K562 (cell line): ENCODE data around the gene XPNPEP1. TPM values are rescaled to one million over a fixed set of nuclear protein-coding genes. Genes with fewer than 3 reads are reported as not detected.

ENCODE experiments used
- ATAC-seq: fragments of 200-7000 bp; cut with Tn5 transposase; 3 replicates; pipeline ENCODE4 v1.9.1; 2020; ENCODE audit warnings: moderate library complexity
- BruUV-seq: library from RNA; stranded (reverse); fragments of 400-500 nt; replicated peaks from 2 replicates; lab custom pipeline; 2021; lab: Mats Ljungman, UMichigan
- CTCF ChIA-PET: fragments of 300-600 bp; formaldehyde crosslinking; extraction: SDS; loops from one replicate; lab custom pipeline; 2021; ENCODE audit warnings: low intra/inter-chr PET ratio; lab: Yijun Ruan, JAX
- POLR2A ChIA-PET: fragments of 300-600, 350-650 bp; sonication (Branson Sonifier 250); formaldehyde crosslinking; extraction: SDS; loops from one replicate; lab custom pipeline; 2021; ENCODE audit warnings: antibody characterized with exemption, inconsistent platforms; lab: Yijun Ruan, JAX
- DNase-seq, 4 experiments: peaks; one replicate each; pipeline versions ENCODE4 v3.0.0 to v3.0.0-alpha.2; 2011 to 2018; ENCODE audit warnings: low spot score in 3 of 4, mixed read lengths in 3 of 4; ENCODE audit errors: extremely low read depth in 1 of 4
- FAIRE-seq: peaks from 2 replicates; lab custom pipeline; 2011; peaks lifted over from hg19 to GRCh38; lab: Jason Lieb, UNC
- H2AFZ ChIP-seq: 2 replicates; pipeline ENCODE4 v1.6.0; 2011; ENCODE audit warnings: low read depth, low read length, control low read depth, inconsistent platforms
- H3K27ac ChIP-seq: fragments of 200-600 bp; 3 replicates; pipeline ENCODE4 v1.8.0; 2011; ENCODE audit warnings: low read depth, mild to moderate bottlenecking, control low read depth, inconsistent platforms, low read length, moderate library complexity, mixed read lengths; ENCODE audit errors: extremely low read depth
- H3K27me3 ChIP-seq, 2 experiments: fragments of 300-600 bp in 1 of 2; 2 replicates in 1 of 2; 3 replicates in 1 of 2; pipeline versions ENCODE4 v1.6.0 to v1.8.0; 2011; ENCODE audit warnings: inconsistent platforms in 2 of 2, low read length in 2 of 2, mild to moderate bottlenecking in 1 of 2, mixed read lengths in 1 of 2, moderate library complexity in 1 of 2; ENCODE audit not compliant: control insufficient read depth in 2 of 2, insufficient read depth in 2 of 2
- H3K36me3 ChIP-seq: fragments of 300-600 bp; 3 replicates; pipeline ENCODE4 v1.8.0; 2011; ENCODE audit warnings: mild to moderate bottlenecking, low read length, inconsistent platforms; ENCODE audit not compliant: control insufficient read depth, insufficient read depth
- H3K4me1 ChIP-seq, 2 experiments: fragments of 200-600 bp in 1 of 2; replicated peaks in 1 of 2; 2 replicates in 1 of 2; 3 replicates in 1 of 2; pipeline versions ENCODE4 v1.5.1 to v1.8.0; 2011; ENCODE audit warnings: inconsistent platforms in 2 of 2, low read length in 2 of 2, mild to moderate bottlenecking in 1 of 2, mixed read lengths in 1 of 2, moderate library complexity in 1 of 2; ENCODE audit not compliant: control insufficient read depth in 2 of 2, insufficient read depth in 2 of 2
- H3K4me2 ChIP-seq: 2 replicates; pipeline ENCODE4 v1.6.1; 2011; ENCODE audit warnings: low read length, control low read depth, inconsistent platforms, mixed read lengths; ENCODE audit not compliant: insufficient read depth
- H3K4me3 ChIP-seq: fragments of 200-600 bp; sonication (generic), shearing (Covaris generic); 2 replicates; pipeline ENCODE4 v1.5.1; 2016; ENCODE audit warnings: control low read depth, inconsistent platforms
- H3K79me2 ChIP-seq: fragments of 200-600 bp; 3 replicates; pipeline ENCODE4 v1.8.0; 2011; ENCODE audit warnings: low read length, inconsistent platforms; ENCODE audit not compliant: control insufficient read depth, insufficient read depth
- H3K9ac ChIP-seq, 2 experiments: 2 replicates each; pipeline versions ENCODE4 v1.6.0 to v1.6.1; 2011; ENCODE audit warnings: low read depth in 2 of 2, low read length in 2 of 2, control low read depth in 1 of 2, inconsistent platforms in 1 of 2, mild to moderate bottlenecking in 1 of 2, mixed read lengths in 1 of 2; ENCODE audit not compliant: insufficient read depth in 1 of 2
- H3K9me1 ChIP-seq: one replicate; pipeline ENCODE4 v1.6.0; 2011; ENCODE audit warnings: inconsistent platforms, mild to moderate bottlenecking, low read length, moderate library complexity; ENCODE audit not compliant: control insufficient read depth, insufficient read depth
- H3K9me3 ChIP-seq: replicated peaks from 2 replicates; pipeline ENCODE4 v1.5.1; 2011; ENCODE audit warnings: low read depth, low read length, inconsistent platforms; ENCODE audit not compliant: control insufficient read depth, insufficient read depth
- H4K20me1 ChIP-seq: replicated peaks from 2 replicates; pipeline ENCODE4 v1.6.1; 2011; ENCODE audit warnings: low read length, inconsistent platforms, mixed read lengths; ENCODE audit not compliant: control insufficient read depth, insufficient read depth
- CHD1 ChIP-seq: fragments of 200-600 bp; sonication (generic); IDR thresholded peaks from one replicate; pipeline ENCODE4 v1.6.1; 2012; ENCODE audit warnings: mild to moderate bottlenecking, moderate library complexity, low read length, inconsistent platforms
- KLF16 ChIP-seq: IDR thresholded peaks from 2 replicates; pipeline ENCODE4 v1.6.1; 2016; ENCODE audit warnings: antibody characterized with exemption
- MCM2 ChIP-seq: fragments of 450-650 bp; IDR thresholded peaks from 2 replicates; pipeline ENCODE4 v1.6.1; 2017; ENCODE audit warnings: low read depth, mild to moderate bottlenecking
- MXD1 ChIP-seq: fragments of 250-450 bp; sonication (Bioruptor Pico); IDR thresholded peaks from 2 replicates; pipeline ENCODE4 v1.8.0; 2021; ENCODE audit warnings: borderline replicate concordance, mild to moderate bottlenecking, moderate library complexity; ENCODE audit not compliant: poor library complexity, severe bottlenecking
- NR2C1 ChIP-seq, 2 experiments: fragments of 450-650 bp; IDR thresholded peaks; 2 replicates each; pipeline ENCODE4 v1.6.1; 2017; ENCODE audit warnings: mild to moderate bottlenecking in 2 of 2, antibody characterized with exemption in 1 of 2, inconsistent platforms in 1 of 2, missing compliant biosample characterization in 1 of 2, missing genetic modification characterization in 1 of 2
- RHOXF2B ChIP-seq: fragments of 250-450 bp; sonication (Bioruptor Pico); conservative IDR thresholded peaks from 2 replicates; pipeline ENCODE4 v1.5.1; 2021
- WGBS: fragments of 100-300 bp; shearing (Covaris generic); methylation state at CpG from one replicate; pipeline ENCODE4 v1.1.6; 2016; ENCODE audit warnings: low coverage, mixed read lengths; ENCODE audit not compliant: insufficient coverage; ENCODE audit errors: missing lambda C conversion rate; 5-methylcytosine and 5-hydroxymethylcytosine counted together
- in situ Hi-C: fragments of 300-500 bp; cut with MboI; formaldehyde crosslinking; loops from 4 replicates; pipeline ENCODE4 v1.15.0; 2018; ENCODE audit warnings: inconsistent platforms, mixed read lengths
- intact Hi-C: fragments of 100-400 bp; cut with micrococcal nuclease; formaldehyde crosslinking; loops from 2 replicates; pipeline ENCODE4 v1.14.2; 2022
- polyA plus RNA-seq, 8 experiments: library from polyadenylated mRNA; depleted of rRNA in 4 of 8; stranded (reverse) in 5 of 8; unstranded in 3 of 8; fragments of >200 nt; fragmentation: Nextera tagmentation in 2 of 8; fragmentation: Illumina TruSeq in 1 of 8; extraction: Ambion mirVana in 2 of 8; extraction: Trizol in 1 of 8; gene quantifications; 2 replicates each; pipeline versions ENCODE4 v1.2.1 to v1.2.3, GENCODE V29; 2011 to 2014; ENCODE audit warnings: inconsistent platforms in 1 of 8, missing spikeins in 1 of 8
- total RNA-seq, 7 experiments: library from RNA; depleted of rRNA in 6 of 7; stranded (reverse); fragments of >200 nt in 6 of 7; fragmentation: Illumina TruSeq in 2 of 7; extraction: Trizol in 2 of 7; gene quantifications; 2 replicates each; pipeline versions ENCODE4 v1.2.1 to v1.2.3, GENCODE V29; 2011 to 2021; ENCODE audit warnings: low replicate concordance in 1 of 7
- TF ChIP-seq, protein P1 (sequence below), 2 experiments: fragments of 200-800 bp in 1 of 2; sonication (Bioruptor generic) in 1 of 2; sonication (generic) in 1 of 2; formaldehyde crosslinking in 1 of 2; IDR thresholded peaks in 1 of 2; conservative IDR thresholded peaks in 1 of 2; 2 replicates each; pipeline versions ENCODE4 v1.5.0 to v1.6.1; 2016 to 2020; ENCODE audit warnings: missing compliant biosample characterization in 1 of 2, missing genetic modification characterization in 1 of 2, missing genetic modification reagents in 1 of 2

Gene XPNPEP1
- total and polyA plus RNA-seq, 9 of the 15 experiments (the other 6 are each of a cell fraction or from before 2014, with no cell fraction given): 24.2 to 93.5 (median 40.1) TPM

- DNase-seq: no peak
- H3K4me3 ChIP-seq: no peak overlapping the region
- ChIA-PET CTCF (no interaction called here), POLR2A (no interaction called here)
- H3K4me1 ChIP-seq: peaks cover 5 to 12% of the 10 kb centered on the region in 2 experiments; a peak in 3 of 5 replicates
- intact Hi-C loops: no loop called here
- TF ChIP-seq NR2C1 (IDR thresholded peaks at IDR 0.05) (no peak), NR2C1 (tag; IDR thresholded peaks at IDR 0.05) (no peak), MXD1 (no peak), CHD1 (no peak), RHOXF2B (CRISPR knock-in tag) (no peak), MCM2 (no peak), KLF16 (no peak)
- TF ChIP-seq, protein P1, sequence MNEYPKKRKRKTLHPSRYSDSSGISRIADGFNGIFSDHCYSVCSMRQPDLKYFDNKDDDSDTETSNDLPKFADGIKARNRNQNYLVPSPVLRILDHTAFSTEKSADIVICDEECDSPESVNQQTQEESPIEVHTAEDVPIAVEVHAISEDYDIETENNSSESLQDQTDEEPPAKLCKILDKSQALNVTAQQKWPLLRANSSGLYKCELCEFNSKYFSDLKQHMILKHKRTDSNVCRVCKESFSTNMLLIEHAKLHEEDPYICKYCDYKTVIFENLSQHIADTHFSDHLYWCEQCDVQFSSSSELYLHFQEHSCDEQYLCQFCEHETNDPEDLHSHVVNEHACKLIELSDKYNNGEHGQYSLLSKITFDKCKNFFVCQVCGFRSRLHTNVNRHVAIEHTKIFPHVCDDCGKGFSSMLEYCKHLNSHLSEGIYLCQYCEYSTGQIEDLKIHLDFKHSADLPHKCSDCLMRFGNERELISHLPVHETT (CRISPR knock-in tag; conservative IDR thresholded peaks at IDR 0.05 in 1 of 2, IDR thresholded peaks at IDR 0.05 in 1 of 2): no peak
- no peak overlapping the region for H3K4me2 ChIP-seq
- FAIRE-seq: no peak
- no peak overlapping the region for H2AFZ ChIP-seq
- no peaks in the 10 kb centered on the region for H3K9me3 ChIP-seq
- no peaks in the 10 kb centered on the region for H3K9me1 ChIP-seq
- 93% methylated on average over 5 of the region's 5 CpGs for WGBS
- no peaks in the 10 kb centered on the region for H4K20me1 ChIP-seq
- H3K9ac ChIP-seq: 0 out of 4 replicates have a peak overlapping the region, but pooled peaks of 1 of the 2 experiments have one; percentile 18
- no peak for ATAC-seq
- BruUV-seq: no TSS peak
- no peaks in the 10 kb centered on the region for H3K27me3 ChIP-seq
- H3K27ac ChIP-seq: no peak overlapping the region
- peaks cover 43% of the 10 kb centered on the region; the same call in 2 of the 3 replicates for H3K36me3 ChIP-seq
- no peaks in the 10 kb centered on the region for H3K79me2 ChIP-seq
- in situ Hi-C loops: loop anchor here (10.0 kb wide), 2 partner anchors 248 to 378 kb away; no protein-coding TSS in a partner anchor
These were observed 36.1 kb downstream of the XPNPEP1 start for GRCh38 chr10:109887243-109887642.
